Renal cortex interstitium (tissue), 11 donors: ENCODE results near the gene FAM3C. TPM values are rescaled to one million over a fixed set of nuclear protein-coding genes. Genes with fewer than 3 reads are reported as not detected.

Experiments
- DNase-seq, 11 donors: peaks; one replicate each; pipeline ENCODE4 v3.0.0-alpha.2; 2013; ENCODE audit warnings: low read depth in 9 of 11, low spot score in 4 of 11; ENCODE audit errors: extremely low read depth in 1 of 11
- polyA plus RNA-seq, 3 donors: library from polyadenylated mRNA; unstranded; fragments of 120-200 nt; gene quantifications; one replicate each; pipeline ENCODE4 v1.2.1, GENCODE V29; 2013; ENCODE audit not compliant: insufficient read length in 3 of 3

The FAM3C gene
- polyA plus RNA-seq, 3 donors = 102 to 120 (median 114) TPM

DNA sequence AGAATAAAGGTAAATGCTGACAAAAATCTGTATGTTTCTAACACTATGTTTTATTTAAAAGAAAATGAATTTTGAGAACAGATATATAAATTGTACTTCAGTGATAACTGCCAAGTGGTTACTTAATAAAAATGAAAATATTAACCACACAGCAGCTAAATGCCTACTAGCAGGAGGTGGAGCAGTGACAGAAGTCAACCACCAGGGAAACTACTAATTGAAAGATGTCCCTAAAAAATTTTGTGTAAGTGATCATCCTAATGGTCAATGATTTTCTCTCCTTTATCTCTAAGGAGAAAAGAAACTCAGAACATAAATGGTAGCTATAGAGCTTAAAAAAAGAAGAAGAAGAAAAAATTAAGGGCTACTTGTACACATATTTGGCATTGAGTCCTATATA is 44.4 kb downstream of the FAM3C start:
- no peak for DNase-seq

GRCh38 chr7:121344497-121344896 is 51.6 kb downstream of the FAM3C start:
- no peak for DNase-seq

- DNase-seq = no peak
These were observed 52.0 kb downstream of the FAM3C start for GRCh38 chr7:121344093-121344492.

- no peak for DNase-seq
These were observed 52.8 kb downstream of the FAM3C start for GRCh38 chr7:121343302-121343701.

DNA sequence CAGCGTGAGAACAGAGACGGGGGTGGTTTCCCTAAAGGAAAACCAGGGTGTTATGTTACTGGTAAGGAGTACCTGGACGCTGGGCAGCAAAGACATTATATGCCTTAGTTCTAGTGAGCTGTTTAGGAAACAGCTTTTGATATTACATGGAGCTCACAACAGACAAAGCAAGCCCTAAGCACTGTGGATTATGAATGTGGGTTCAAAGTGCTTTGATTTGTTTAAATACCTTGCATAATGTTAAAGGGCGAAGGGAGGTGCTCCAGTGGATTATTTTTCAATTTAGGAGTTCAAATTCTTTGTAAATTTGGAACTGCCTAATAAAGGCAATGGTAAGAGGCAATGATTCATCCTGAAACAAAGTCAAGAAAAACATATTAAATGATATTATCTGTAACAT is 53.5 kb downstream of the FAM3C start:
- DNase-seq = no peak

DNA sequence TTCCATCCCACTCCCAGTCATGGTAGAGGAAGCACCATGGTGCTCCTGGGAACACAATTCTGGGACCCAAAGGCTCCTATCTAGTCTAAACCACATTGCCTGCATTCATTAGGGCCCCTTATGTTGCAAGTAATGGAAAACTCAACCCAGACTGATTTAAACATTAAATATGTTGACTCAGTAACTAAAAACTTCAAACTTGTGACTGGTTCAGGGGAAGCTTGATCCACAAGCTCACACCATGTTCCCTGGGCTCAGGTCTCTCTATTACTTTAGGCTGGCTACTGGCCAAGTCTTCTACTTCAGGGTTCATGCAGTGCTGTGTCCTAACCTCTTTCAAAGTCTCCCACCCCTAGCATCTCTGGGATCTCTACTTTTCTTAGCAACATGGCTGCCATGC is 54.2 kb downstream of the FAM3C start:
- no peak for DNase-seq

DNA sequence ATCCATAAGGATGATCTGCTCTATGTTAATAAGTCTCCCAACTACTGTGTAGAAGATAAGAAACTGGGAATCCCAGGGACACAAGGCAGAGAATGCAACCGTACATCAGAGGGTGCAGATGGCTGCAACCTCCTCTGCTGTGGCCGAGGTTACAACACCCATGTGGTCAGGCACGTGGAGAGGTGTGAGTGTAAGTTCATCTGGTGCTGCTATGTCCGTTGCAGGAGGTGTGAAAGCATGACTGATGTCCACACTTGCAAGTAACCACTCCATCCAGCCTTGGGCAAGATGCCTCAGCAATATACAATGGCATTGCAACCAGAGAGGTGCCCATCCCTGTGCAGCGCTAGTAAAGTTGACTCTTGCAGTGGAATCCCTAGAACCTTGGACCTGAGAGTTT is 57.0 kb downstream of the FAM3C start:
- no peak for DNase-seq

GRCh38 chr7:121337398-121337797 is 58.7 kb downstream of the FAM3C start:
- no peak for DNase-seq

DNA sequence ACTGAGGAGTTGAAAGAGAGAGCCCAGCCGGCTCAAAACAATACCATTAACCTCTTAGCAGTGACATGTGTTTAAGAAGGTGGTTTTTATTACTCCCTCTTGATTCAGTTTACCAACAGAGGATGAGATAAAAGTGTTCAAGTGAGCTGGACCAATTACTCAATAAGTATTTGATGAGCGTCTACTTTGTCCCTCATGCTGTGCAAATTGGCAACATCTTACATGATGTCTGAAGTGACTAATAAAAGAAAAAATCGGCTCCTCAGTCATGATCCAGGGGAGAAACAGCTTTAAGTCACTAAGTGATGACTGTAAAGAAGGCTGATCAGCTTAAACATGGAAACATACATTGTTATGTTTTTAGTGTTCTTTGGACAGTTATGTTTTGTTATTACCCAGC is 59.5 kb downstream of the FAM3C start:
- DNase-seq = no peak

- DNase-seq = no peak
These were observed 61.0 kb downstream of the FAM3C start for GRCh38 chr7:121334875-121335648.

DNA sequence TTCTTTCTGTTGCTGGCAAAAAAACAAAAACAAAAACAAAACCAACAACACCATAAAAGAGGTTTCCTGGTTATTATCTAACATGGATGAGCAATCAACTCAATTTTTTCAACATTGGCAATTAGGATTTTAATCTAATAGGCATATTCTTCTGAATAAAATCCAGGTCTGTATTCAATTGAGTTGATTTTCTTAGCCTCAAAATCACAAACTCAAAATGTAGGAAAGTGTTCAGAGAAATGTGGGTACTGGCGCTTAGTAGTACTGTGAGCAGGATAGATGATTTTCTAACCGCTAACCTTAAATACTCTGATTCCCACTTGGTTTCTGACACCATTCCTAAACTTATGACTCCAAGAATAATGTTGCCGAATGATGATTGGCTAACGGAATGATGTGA is 61.7 kb downstream of the FAM3C start:
- DNase-seq = no peak

- no peak for DNase-seq
These were observed 64.5 kb downstream of the FAM3C start for GRCh38 chr7:121331574-121331973.

DNA sequence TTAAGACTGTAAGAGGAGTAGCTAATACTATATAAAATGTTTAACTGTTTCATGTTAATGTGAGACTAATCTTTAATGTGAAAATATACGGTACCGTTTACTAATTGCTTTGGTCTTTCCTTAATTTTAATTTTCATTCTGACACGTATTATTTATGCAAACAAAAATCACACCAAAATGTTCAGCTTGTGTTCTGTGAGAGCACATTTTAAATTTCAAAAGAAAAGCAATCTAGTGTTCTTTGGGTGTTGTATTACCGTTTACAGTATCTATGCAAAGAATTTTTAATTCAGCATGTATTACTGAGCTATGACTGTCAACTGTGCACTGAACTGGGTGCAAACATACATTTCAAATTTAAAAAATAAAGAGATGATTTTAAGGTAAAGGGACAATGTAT is 65.1 kb downstream of the FAM3C start:
- no peak for DNase-seq

DNA sequence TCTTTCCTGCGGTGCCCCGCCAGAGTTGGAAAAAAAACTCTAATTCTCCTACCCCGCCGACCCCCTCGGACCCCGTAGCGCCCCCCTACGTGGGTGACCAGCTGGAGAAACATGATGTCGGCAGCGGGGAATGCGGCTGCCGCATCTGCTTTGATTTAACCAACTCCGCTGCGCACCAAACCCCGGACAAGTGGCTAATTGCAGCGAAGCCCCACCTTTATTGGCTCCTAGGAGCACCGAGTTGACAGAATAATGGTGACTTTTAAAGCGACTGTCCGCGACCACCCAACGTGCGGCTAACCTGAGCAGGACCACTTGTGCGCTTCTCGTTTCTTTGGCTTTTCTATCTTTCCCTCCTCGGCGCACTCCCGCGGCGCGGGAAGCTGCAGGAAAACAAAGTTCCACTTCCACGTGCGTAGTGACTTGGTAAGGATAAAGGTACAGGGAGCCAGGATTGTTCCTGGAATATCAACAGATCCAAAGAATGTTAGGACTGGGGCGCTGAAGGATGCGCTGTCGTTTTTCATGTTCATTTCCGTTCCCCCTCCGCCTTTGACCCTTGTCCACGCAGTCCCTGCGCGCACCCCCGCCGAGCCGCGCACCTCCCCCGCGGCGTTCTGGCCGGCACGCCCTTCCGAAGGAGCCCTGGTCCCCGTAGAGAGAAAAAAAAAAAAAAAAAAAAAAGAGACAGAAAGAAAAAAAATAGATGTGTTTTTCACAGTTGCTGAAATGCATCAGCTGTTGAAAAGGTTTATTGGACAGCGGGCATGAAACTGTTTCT is 65.9 kb downstream of the FAM3C start:
- DNase-seq = no peak

DNA sequence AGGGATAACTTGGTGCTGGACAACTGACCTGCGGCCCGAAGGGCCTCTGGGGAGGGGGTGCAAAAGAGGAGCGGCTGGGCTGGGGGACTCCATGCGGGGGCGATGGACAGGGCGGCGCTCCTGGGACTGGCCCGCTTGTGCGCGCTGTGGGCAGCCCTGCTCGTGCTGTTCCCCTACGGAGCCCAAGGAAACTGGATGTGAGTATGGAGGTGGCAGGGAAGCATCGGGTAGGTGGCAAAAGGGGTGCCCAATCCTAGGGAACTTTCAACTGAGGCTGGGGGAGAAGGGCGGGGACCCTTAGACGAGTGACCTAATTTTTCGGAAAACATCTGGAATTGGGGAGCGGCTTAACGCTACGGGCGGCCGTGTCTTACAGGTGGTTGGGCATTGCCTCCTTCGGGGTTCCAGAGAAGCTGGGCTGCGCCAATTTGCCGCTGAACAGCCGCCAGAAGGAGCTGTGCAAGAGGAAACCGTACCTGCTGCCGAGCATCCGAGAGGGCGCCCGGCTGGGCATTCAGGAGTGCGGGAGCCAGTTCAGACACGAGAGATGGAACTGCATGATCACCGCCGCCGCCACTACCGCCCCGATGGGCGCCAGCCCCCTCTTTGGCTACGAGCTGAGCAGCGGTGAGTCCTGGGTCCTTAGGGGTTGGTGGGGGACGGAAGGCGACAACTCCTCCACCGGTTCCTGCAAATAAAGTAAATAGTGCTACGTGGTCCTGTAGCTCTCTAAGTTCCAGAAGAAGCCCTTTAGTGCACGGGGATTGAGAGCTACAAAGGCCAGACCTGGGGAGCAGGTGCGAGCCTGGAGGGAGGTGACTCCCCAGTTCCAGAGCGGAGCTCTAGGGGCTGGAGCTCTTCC is 66.7 kb downstream of the FAM3C start:
- no peak for DNase-seq

DNA sequence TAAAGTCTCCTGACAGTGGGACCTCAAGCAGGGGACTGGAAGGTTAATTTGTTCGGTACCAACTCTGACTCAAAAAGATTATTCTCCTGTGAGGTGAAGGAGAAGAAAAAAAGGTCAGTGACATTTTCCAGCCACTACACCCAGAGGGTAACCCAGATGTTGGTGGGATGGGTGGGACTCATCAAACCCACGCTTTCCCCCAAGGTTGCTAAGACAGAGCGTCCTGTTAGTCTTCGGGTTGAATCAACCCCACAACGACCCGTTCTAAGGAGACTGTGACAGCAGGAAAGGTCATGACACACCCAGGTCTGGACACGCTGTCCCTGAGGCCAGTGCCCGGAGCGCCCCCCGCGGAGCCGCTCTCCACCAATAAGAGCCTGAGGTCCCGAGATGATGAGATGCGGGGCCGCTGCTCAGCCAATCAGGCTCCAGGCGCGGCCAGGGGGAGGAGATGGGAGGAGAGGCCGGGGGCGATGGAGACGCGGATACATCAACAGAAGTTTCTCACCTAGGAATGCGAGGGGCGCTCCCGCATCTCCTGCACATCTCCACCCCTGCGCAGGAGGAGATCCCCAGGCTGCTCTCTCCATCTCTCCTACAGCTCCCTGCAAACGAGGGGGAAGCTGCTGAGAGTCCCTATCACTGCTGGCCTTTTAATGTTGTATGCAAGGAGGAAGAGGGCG is 67.5 kb downstream of the FAM3C start, which contains the start of gene WNT16:
Gene WNT16, plus strand, starts transcription at position 493 of the 683 bp plus-strand sequence. CDS start 293 bp downstream, outside the sequence.
- no peak for DNase-seq

GRCh38 chr7:121327671-121328070 is 68.4 kb downstream of the FAM3C start:
- no peak for DNase-seq

DNA sequence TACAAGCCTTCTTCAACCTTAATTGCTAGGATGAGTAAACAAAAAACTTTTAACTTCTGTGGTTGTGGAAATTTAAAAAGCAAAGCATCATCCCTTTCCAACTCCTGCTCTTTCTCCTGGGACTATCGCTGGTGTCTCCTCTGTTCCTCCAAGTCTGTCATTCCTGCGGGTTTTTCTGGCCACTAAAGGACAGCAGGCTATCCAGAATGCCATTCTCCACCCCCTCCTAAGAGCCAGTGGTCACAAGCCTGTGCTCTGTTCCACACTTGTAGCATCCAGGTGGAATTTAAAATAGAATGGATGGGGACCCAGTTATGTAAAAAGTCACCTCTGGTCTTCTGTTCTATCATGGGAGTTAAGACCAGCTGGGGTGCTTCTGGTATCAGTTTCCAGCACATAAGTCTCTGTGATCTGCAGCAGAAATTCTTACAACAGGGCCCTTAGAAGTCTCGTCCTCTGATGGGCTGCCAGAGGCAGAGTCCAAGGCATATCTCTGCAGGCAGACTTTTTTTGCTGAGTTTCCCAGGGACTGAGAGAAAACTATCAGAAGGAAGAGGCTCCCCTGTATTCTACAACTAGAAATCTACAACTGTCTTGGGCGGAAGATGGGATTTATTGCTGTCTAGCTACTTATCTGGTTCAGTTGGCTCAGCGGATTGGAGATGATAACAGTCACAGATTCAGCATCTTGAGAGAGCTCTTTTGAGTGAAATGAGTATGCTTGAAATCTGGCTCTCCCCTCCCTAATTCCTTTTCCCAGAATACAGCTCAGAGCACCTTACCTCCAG is 72.4 kb downstream of the FAM3C start:
- no peak for DNase-seq
